SK-N-SH treated with all-trans-retinoic acid at 6 μM for 48 hours (cell line): ENCODE results near the gene PTPRN2.

Experiments used
- ATAC-seq: fragments of 200-7000 bp; cut with Tn5 transposase; 3 replicates; pipeline ENCODE4 v1.9.1; 2020; ENCODE audit warnings: mild to moderate bottlenecking, moderate library complexity
- ARNTL ChIP-seq: fragments of 450-650 bp; formaldehyde crosslinking; IDR thresholded peaks from 2 replicates; pipeline ENCODE4 v1.5.0; 2020; ENCODE audit warnings: low read depth, mild to moderate bottlenecking, moderate library complexity, borderline replicate concordance
- BACH2 ChIP-seq: fragments of 250-450 bp; sonication (Bioruptor Pico); IDR thresholded peaks from 2 replicates; pipeline ENCODE4 v1.9.0; 2021; ENCODE audit warnings: mild to moderate bottlenecking, borderline replicate concordance
- CREB5 ChIP-seq: fragments of 250-450 bp; sonication (Bioruptor Pico); IDR thresholded peaks from 2 replicates; pipeline ENCODE4 v1.5.1; 2020; ENCODE audit warnings: low read depth, mild to moderate bottlenecking, moderate library complexity
- CSDC2 ChIP-seq: fragments of 250-450 bp; sonication (Bioruptor Pico); IDR thresholded peaks from 2 replicates; pipeline ENCODE4 v1.5.0; 2020; ENCODE audit warnings: mild to moderate bottlenecking, moderate library complexity
- ESRRG ChIP-seq: fragments of 250-450 bp; sonication (Bioruptor Pico); IDR thresholded peaks from 2 replicates; pipeline ENCODE4 v1.6.1; 2021; ENCODE audit warnings: mild to moderate bottlenecking
- ISL1 ChIP-seq: fragments of 250-450 bp; sonication (Bioruptor Pico); IDR thresholded peaks from 2 replicates; pipeline ENCODE4 v2.1.2; 2022; ENCODE audit warnings: mild to moderate bottlenecking, moderate library complexity
- OSR1 ChIP-seq: fragments of 250-450 bp; sonication (Bioruptor Pico); IDR thresholded peaks from 2 replicates; pipeline ENCODE4 v1.8.0; 2022; ENCODE audit warnings: moderate library complexity, mild to moderate bottlenecking, inconsistent platforms
- PATZ1 ChIP-seq: fragments of 250-450 bp; sonication (Bioruptor Pico); IDR thresholded peaks from 2 replicates; pipeline ENCODE4 v1.8.0; 2020; ENCODE audit warnings: mild to moderate bottlenecking, moderate library complexity, borderline replicate concordance
- PPARA ChIP-seq: fragments of 250-450 bp; sonication (Bioruptor Pico); IDR thresholded peaks from 2 replicates; pipeline ENCODE4 v1.5.0; 2020; ENCODE audit warnings: mild to moderate bottlenecking, borderline replicate concordance
- RARB ChIP-seq: fragments of 250-450 bp; sonication (Bioruptor Pico); IDR thresholded peaks from 2 replicates; pipeline ENCODE4 v1.8.0; 2021; ENCODE audit warnings: mild to moderate bottlenecking, moderate library complexity
- SNAI2 ChIP-seq: fragments of 250-450 bp; sonication (Bioruptor Pico); IDR thresholded peaks from 2 replicates; pipeline ENCODE4 v1.5.0; 2020; ENCODE audit warnings: mild to moderate bottlenecking, moderate library complexity
- TCF4 ChIP-seq: fragments of 250-450 bp; sonication (Bioruptor Pico); IDR thresholded peaks from 2 replicates; pipeline ENCODE4 v1.8.0; 2021; ENCODE audit warnings: mild to moderate bottlenecking, moderate library complexity, borderline replicate concordance
- ZFP30 ChIP-seq: fragments of 450-650 bp; formaldehyde crosslinking; IDR thresholded peaks from 2 replicates; pipeline ENCODE4 v1.5.0; 2022; ENCODE audit warnings: mild to moderate bottlenecking, moderate library complexity
- ZNF565 ChIP-seq: fragments of 450-650 bp; formaldehyde crosslinking; conservative IDR thresholded peaks from 2 replicates; pipeline ENCODE4 v1.5.0; 2020; ENCODE audit warnings: low read depth, mild to moderate bottlenecking, moderate library complexity
- ZNF70 ChIP-seq: fragments of 450-650 bp; formaldehyde crosslinking; IDR thresholded peaks from 2 replicates; pipeline ENCODE4 v1.5.0; 2020; ENCODE audit warnings: mild to moderate bottlenecking, moderate library complexity
- TF ChIP-seq, protein P1 (sequence below): fragments of 250-450 bp; sonication (Bioruptor Pico); IDR thresholded peaks from 2 replicates; pipeline ENCODE4 v1.5.0; 2020; ENCODE audit warnings: mild to moderate bottlenecking, moderate library complexity
- TF ChIP-seq, protein P2 (sequence below): fragments of 250-450 bp; sonication (Bioruptor Pico); IDR thresholded peaks from 2 replicates; pipeline ENCODE4 v1.8.0; 2021; ENCODE audit warnings: low read depth, mild to moderate bottlenecking, moderate library complexity, borderline replicate concordance
- TF ChIP-seq, protein P3 (sequence below): fragments of 250-450 bp; sonication (Bioruptor Pico); IDR thresholded peaks from 2 replicates; pipeline ENCODE4 v1.5.1; 2021; ENCODE audit warnings: mild to moderate bottlenecking, moderate library complexity

Gene PTPRN2

GRCh38 chr7:157686285-157686894 is 901.2 kb downstream of the PTPRN2 start:
- no peak for TF ChIP-seq PPARA (CRISPR knock-in tag)
- no peak for TF ChIP-seq ARNTL
- TF ChIP-seq TCF4, result no peak
- TF ChIP-seq BACH2, result no peak
- no peak for TF ChIP-seq CSDC2
- ATAC-seq, result no peak

- no peak for TF ChIP-seq ZNF565 (CRISPR knock-in tag)
- no peak for TF ChIP-seq ESRRG (CRISPR knock-in tag)
- TF ChIP-seq ZNF70 (CRISPR knock-in tag), result no peak
- TF ChIP-seq PATZ1 (CRISPR knock-in tag), result no peak
- no peak for TF ChIP-seq SNAI2
- ATAC-seq, result no peak
These were observed 902.0 kb downstream of the PTPRN2 start for GRCh38 chr7:157685430-157686284.

GRCh38 chr7:157684909-157685429 is 902.7 kb downstream of the PTPRN2 start:
- TF ChIP-seq ESRRG (CRISPR knock-in tag) (no peak), RARB (CRISPR knock-in tag) (no peak)
- TF ChIP-seq, protein P1, sequence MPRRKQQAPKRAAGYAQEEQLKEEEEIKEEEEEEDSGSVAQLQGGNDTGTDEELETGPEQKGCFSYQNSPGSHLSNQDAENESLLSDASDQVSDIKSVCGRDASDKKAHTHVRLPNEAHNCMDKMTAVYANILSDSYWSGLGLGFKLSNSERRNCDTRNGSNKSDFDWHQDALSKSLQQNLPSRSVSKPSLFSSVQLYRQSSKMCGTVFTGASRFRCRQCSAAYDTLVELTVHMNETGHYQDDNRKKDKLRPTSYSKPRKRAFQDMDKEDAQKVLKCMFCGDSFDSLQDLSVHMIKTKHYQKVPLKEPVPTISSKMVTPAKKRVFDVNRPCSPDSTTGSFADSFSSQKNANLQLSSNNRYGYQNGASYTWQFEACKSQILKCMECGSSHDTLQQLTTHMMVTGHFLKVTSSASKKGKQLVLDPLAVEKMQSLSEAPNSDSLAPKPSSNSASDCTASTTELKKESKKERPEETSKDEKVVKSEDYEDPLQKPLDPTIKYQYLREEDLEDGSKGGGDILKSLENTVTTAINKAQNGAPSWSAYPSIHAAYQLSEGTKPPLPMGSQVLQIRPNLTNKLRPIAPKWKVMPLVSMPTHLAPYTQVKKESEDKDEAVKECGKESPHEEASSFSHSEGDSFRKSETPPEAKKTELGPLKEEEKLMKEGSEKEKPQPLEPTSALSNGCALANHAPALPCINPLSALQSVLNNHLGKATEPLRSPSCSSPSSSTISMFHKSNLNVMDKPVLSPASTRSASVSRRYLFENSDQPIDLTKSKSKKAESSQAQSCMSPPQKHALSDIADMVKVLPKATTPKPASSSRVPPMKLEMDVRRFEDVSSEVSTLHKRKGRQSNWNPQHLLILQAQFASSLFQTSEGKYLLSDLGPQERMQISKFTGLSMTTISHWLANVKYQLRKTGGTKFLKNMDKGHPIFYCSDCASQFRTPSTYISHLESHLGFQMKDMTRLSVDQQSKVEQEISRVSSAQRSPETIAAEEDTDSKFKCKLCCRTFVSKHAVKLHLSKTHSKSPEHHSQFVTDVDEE, result no peak
- ATAC-seq, result no peak

DNA sequence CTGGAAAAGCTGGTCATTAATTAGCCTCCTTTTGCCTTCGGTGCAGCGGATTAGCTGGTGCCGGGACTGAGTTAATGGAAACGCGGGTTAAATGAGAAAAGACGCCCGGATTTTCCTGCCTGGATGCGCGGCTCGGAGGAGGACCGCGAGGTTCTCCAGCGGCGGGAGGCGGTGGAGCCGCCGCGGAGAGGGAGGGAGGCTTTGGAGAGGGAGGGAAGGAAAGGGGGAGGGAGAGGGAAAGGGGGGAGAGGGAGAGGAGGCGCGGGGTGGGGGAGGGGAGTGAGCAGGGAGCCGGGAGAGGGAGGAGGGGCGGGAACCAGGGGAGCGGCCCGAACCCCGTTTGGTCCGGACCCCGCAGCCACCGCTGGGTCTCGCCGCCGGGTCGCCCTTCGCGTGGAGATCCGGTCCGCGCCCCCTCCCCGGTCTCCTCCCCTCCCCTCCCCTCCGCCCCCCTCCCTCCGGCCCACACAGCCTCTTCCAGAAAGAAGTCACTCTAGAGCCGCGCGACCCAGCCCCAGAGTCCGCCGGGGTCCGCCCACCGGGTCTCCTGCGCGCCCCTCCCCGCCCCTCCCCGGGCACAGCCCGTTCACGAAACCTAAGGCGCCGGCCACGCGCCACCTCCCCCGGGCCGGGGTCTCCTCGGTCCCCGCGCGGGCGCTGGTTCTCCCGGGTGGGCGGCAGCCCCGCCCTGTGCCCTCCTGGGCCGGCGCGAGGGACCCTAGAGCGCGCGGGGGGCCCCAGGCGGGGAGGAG is 903.3 kb downstream of the PTPRN2 start:
- TF ChIP-seq ARNTL, result no peak
- TF ChIP-seq ESRRG (CRISPR knock-in tag), result no peak
- no peak for TF ChIP-seq CREB5 (CRISPR knock-in tag)
- no peak for TF ChIP-seq ZNF565 (CRISPR knock-in tag)
- TF ChIP-seq, protein P2, sequence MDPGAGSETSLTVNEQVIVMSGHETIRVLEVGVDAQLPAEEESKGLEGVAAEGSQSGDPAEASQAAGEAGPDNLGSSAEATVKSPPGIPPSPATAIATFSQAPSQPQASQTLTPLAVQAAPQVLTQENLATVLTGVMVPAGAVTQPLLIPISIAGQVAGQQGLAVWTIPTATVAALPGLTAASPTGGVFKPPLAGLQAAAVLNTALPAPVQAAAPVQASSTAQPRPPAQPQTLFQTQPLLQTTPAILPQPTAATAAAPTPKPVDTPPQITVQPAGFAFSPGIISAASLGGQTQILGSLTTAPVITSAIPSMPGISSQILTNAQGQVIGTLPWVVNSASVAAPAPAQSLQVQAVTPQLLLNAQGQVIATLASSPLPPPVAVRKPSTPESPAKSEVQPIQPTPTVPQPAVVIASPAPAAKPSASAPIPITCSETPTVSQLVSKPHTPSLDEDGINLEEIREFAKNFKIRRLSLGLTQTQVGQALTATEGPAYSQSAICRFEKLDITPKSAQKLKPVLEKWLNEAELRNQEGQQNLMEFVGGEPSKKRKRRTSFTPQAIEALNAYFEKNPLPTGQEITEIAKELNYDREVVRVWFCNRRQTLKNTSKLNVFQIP (CRISPR knock-in tag), result no peak
- no peak for TF ChIP-seq PPARA (CRISPR knock-in tag)
- no peak for TF ChIP-seq RARB (CRISPR knock-in tag)
- TF ChIP-seq ISL1, result no peak
- TF ChIP-seq PATZ1 (CRISPR knock-in tag), result no peak
- no peak for TF ChIP-seq CSDC2
- TF ChIP-seq OSR1 (CRISPR knock-in tag), result no peak
- TF ChIP-seq ZNF70 (CRISPR knock-in tag), result no peak
- no peak for TF ChIP-seq BACH2
- TF ChIP-seq, protein P3, sequence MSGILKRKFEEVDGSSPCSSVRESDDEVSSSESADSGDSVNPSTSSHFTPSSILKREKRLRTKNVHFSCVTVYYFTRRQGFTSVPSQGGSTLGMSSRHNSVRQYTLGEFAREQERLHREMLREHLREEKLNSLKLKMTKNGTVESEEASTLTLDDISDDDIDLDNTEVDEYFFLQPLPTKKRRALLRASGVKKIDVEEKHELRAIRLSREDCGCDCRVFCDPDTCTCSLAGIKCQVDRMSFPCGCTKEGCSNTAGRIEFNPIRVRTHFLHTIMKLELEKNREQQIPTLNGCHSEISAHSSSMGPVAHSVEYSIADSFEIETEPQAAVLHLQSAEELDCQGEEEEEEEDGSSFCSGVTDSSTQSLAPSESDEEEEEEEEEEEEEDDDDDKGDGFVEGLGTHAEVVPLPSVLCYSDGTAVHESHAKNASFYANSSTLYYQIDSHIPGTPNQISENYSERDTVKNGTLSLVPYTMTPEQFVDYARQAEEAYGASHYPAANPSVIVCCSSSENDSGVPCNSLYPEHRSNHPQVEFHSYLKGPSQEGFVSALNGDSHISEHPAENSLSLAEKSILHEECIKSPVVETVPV (CRISPR knock-in tag), result no peak
- TF ChIP-seq ZFP30 (CRISPR knock-in tag), result no peak

More for the DNA sequence above, 903.3 kb downstream of the PTPRN2 start:
- ATAC-seq, result no peak
